Liver (tissue), 9 donors: ENCODE data around the gene MAP6. TPM values are rescaled to one million over a fixed set of nuclear protein-coding genes. Genes with fewer than 3 reads are reported as not detected.

Experiments
- DNase-seq: peaks from one replicate; pipeline ENCODE4 v3.0.0-alpha.2; 2017; ENCODE audit warnings: low spot score
- H3K27ac ChIP-seq, 2 donors: one replicate each; pipeline ENCODE4 v1.7.0; 2013; ENCODE audit warnings: inconsistent platforms in 2 of 2, low read length in 2 of 2, control low read depth in 1 of 2, low read depth in 1 of 2, mild to moderate bottlenecking in 1 of 2
- H3K27me3 ChIP-seq, 4 donors: one replicate each; pipeline versions ENCODE4 v1.6.1 to v1.7.0; 2013; ENCODE audit warnings: low read length in 3 of 4, inconsistent platforms in 1 of 4, mild to moderate bottlenecking in 1 of 4, moderate library complexity in 1 of 4; ENCODE audit not compliant: control insufficient read depth in 4 of 4, insufficient read depth in 4 of 4
- H3K36me3 ChIP-seq, 4 donors: one replicate each; pipeline versions ENCODE4 v1.6.1 to v1.7.0; 2013; ENCODE audit warnings: low read length in 3 of 4, mild to moderate bottlenecking in 3 of 4, low read depth in 1 of 4, moderate library complexity in 1 of 4; ENCODE audit not compliant: control insufficient read depth in 4 of 4, insufficient read depth in 3 of 4
- H3K4me1 ChIP-seq, 4 donors: one replicate each; pipeline versions ENCODE4 v1.6.1 to v1.7.0; 2013; ENCODE audit warnings: low read length in 3 of 4, mild to moderate bottlenecking in 3 of 4, moderate library complexity in 1 of 4; ENCODE audit not compliant: control insufficient read depth in 4 of 4, insufficient read depth in 4 of 4
- H3K4me3 ChIP-seq, 3 donors: one replicate each; pipeline versions ENCODE4 v1.6.1 to v1.7.0; 2013; ENCODE audit warnings: low read length in 3 of 3, control low read depth in 1 of 3, low read depth in 1 of 3, mild to moderate bottlenecking in 1 of 3
- H3K9ac ChIP-seq, 2 donors: one replicate each; pipeline ENCODE4 v1.7.0; 2013; ENCODE audit warnings: low read length in 2 of 2, mild to moderate bottlenecking in 2 of 2, moderate library complexity in 2 of 2, control low read depth in 1 of 2, low read depth in 1 of 2
- H3K9me3 ChIP-seq, 4 donors: one replicate each; pipeline versions ENCODE4 v1.6.1 to v1.7.0; 2013; ENCODE audit warnings: low read length in 3 of 4; ENCODE audit not compliant: control insufficient read depth in 4 of 4
- ATF3 ChIP-seq: IDR thresholded peaks from 2 replicates; pipeline ENCODE4 v1.6.1; 2016; ENCODE audit warnings: antibody characterized with exemption
- EGR1 ChIP-seq, 2 donors: IDR thresholded peaks; 2 replicates each; pipeline ENCODE4 v1.6.1; 2016 to 2018; ENCODE audit warnings: antibody characterized with exemption in 2 of 2, low read depth in 2 of 2
- FOXA1 ChIP-seq: IDR thresholded peaks from 2 replicates; pipeline ENCODE4 v1.6.1; 2016; ENCODE audit warnings: antibody characterized with exemption
- FOXA2 ChIP-seq: IDR thresholded peaks from 2 replicates; pipeline ENCODE4 v1.6.1; 2016; ENCODE audit warnings: antibody characterized with exemption
- GABPA ChIP-seq, 2 donors: IDR thresholded peaks in 1 of 2; conservative IDR thresholded peaks in 1 of 2; 2 replicates each; pipeline ENCODE4 v1.6.1; 2016; ENCODE audit warnings: antibody characterized with exemption in 2 of 2, mild to moderate bottlenecking in 1 of 2, moderate library complexity in 1 of 2
- HNF4A ChIP-seq, 2 donors: conservative IDR thresholded peaks; 2 replicates each; pipeline ENCODE4 v1.6.1; 2016; ENCODE audit warnings: antibody characterized with exemption in 2 of 2, mild to moderate bottlenecking in 2 of 2
- HNF4G ChIP-seq: IDR thresholded peaks from 2 replicates; pipeline ENCODE4 v1.6.1; 2016; ENCODE audit warnings: antibody characterized with exemption
- JUND ChIP-seq, 2 donors: IDR thresholded peaks; 2 replicates each; pipeline ENCODE4 v1.6.1; 2016; ENCODE audit warnings: antibody characterized with exemption in 2 of 2
- NR2F2 ChIP-seq: IDR thresholded peaks from 2 replicates; pipeline ENCODE4 v1.6.1; 2016; ENCODE audit warnings: antibody characterized with exemption
- RAD21 ChIP-seq, 2 donors: IDR thresholded peaks; 2 replicates each; pipeline ENCODE4 v1.6.1; 2016; ENCODE audit warnings: antibody characterized with exemption in 2 of 2, mild to moderate bottlenecking in 2 of 2
- REST ChIP-seq: IDR thresholded peaks from 2 replicates; pipeline ENCODE4 v1.6.1; 2016; ENCODE audit warnings: antibody characterized with exemption, mild to moderate bottlenecking
- RXRA ChIP-seq, 2 donors: IDR thresholded peaks; 2 replicates each; pipeline ENCODE4 v1.6.1; 2017 to 2018; ENCODE audit warnings: antibody characterized with exemption in 2 of 2, mild to moderate bottlenecking in 1 of 2
- SP1 ChIP-seq: IDR thresholded peaks from 2 replicates; pipeline ENCODE4 v1.6.1; 2018; ENCODE audit warnings: antibody characterized with exemption, mild to moderate bottlenecking
- TAF1 ChIP-seq: conservative IDR thresholded peaks from 2 replicates; pipeline ENCODE4 v1.6.1; 2016; ENCODE audit warnings: antibody characterized with exemption, mild to moderate bottlenecking
- YY1 ChIP-seq: IDR thresholded peaks from 2 replicates; pipeline ENCODE4 v1.6.1; 2016; ENCODE audit warnings: antibody characterized with exemption, mild to moderate bottlenecking
- ZBTB33 ChIP-seq: IDR thresholded peaks from 2 replicates; pipeline ENCODE4 v1.6.1; 2016; ENCODE audit warnings: antibody characterized with exemption
- WGBS: extraction: QIAGEN DNeasy Blood & Tissue Kit; methylation state at CpG from one replicate; pipeline ENCODE4 v1.1.7; 2013; 5-methylcytosine and 5-hydroxymethylcytosine counted together
- polyA plus RNA-seq, 2 donors: library from polyadenylated mRNA; stranded (reverse) in 1 of 2; unstranded in 1 of 2; fragments of 200-250 nt in 1 of 2; fragments of >200 nt in 1 of 2; fragmentation: Nextera tagmentation in 1 of 2; extraction: Ambion mirVana in 1 of 2; gene quantifications; one replicate each; pipeline versions ENCODE4 v1.2.1 to v1.2.3, GENCODE V29; 2013 to 2015
- total RNA-seq, 2 donors: library from RNA; depleted of rRNA; stranded (reverse); fragments of >200 nt; gene quantifications; one replicate each; pipeline ENCODE4 v1.2.3, GENCODE V29; 2014
- TF ChIP-seq, protein P1 (sequence below): IDR thresholded peaks from 2 replicates; pipeline ENCODE4 v1.6.1; 2016; ENCODE audit warnings: antibody characterized with exemption
- TF ChIP-seq, protein P2 (sequence below): fragments of 150-350 bp; IDR thresholded peaks from 2 replicates; pipeline ENCODE4 v1.5.1; 2017; ENCODE audit warnings: improper control_type of control experiment, low read depth, low read length; ENCODE audit not compliant: missing input control
- donor health status: healthy.
- donor health status: healthy.
- donor health status: healthy.
- donor health status: healthy.
- donor health status: healthy.

The MAP6 gene
- total and polyA plus RNA-seq, 4 donors, result 0.22 to 0.36 (median 0.24) TPM

DNA sequence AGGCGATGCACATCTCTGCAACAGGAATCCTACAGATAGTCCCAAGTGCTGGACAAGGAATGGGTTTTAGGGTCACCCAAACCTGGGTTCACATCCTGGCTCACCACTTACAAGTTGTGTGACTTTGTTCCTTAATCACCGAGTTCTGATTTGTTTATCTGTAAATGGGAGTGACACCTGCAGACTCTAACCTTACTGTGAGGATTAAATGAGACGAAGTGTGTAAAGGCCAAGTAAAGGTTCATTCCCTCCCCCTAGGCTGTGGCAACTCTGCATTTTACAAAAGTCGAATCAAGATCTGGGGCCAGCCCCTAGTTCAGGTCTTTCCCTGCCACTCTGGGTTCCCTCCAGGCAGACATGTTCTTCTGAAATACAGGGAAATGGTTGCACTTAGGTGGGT is 71.9 kb downstream of the MAP6 start:
- no peak overlapping the region for H3K27ac ChIP-seq

DNA sequence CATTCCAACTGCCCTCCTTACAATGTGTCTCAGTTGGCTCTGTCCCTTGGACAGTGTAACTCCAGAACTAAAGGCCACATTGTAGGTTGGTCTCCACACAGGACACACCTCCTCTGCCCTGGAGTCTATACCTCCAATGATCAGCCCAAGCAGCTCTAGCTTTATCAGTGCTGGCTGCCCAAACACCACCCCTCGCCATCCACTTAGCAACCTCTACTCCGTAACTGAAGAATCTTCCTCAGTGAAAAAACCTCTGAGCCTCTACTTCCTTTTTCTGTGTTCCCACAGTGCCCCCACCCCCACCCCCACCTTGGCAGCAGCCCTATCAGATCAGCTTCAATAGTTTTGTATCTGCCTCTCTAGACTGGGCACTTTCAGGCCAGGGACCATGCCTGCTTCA is 73.4 kb downstream of the MAP6 start:
- no peak overlapping the region for H3K27ac ChIP-seq

More for the DNA sequence above, 71.9 kb downstream of the MAP6 start:
- H3K4me3 ChIP-seq, result no peak overlapping the region
- no peak for DNase-seq
- no peaks in the 10 kb centered on the region for H3K9me3 ChIP-seq
- TF ChIP-seq NR2F2 (no peak), ATF3 (no peak), RXRA (IDR thresholded peaks at IDR 0.05) (no peak), FOXA1 (no peak)
- H3K27me3 ChIP-seq, result no peaks in the 10 kb centered on the region
- 81% methylated on average over 4 of the region's 4 CpGs for WGBS
- no peaks in the 10 kb centered on the region for H3K4me1 ChIP-seq
- no peaks in the 10 kb centered on the region for H3K36me3 ChIP-seq
- no peak overlapping the region for H3K9ac ChIP-seq

GRCh38 chr11:75594211-75594610 is 74.6 kb downstream of the MAP6 start:
- 93% methylated on average over 6 of the region's 6 CpGs for WGBS
- H3K36me3 ChIP-seq, result no peaks in the 10 kb centered on the region
- DNase-seq, result no peak
- H3K27ac ChIP-seq, result no peak overlapping the region
- no peak overlapping the region for H3K9ac ChIP-seq
- H3K27me3 ChIP-seq, result no peaks in the 10 kb centered on the region
- H3K9me3 ChIP-seq, result no peaks in the 10 kb centered on the region
- H3K4me3 ChIP-seq, result no peak overlapping the region
- H3K4me1 ChIP-seq, result no peaks in the 10 kb centered on the region
- TF ChIP-seq RXRA (IDR thresholded peaks at IDR 0.05) (no peak), YY1 (no peak), FOXA2 (no peak), EGR1 (IDR thresholded peaks at IDR 0.05; ENCODE audit: low read depth in 2 of 2) (no peak), JUND (IDR thresholded peaks at IDR 0.05) (no peak), HNF4G (no peak), FOXA1 (no peak), SP1 (no peak), NR2F2 (no peak), REST (no peak), GABPA (IDR thresholded peaks at IDR 0.05 in 1 of 2, conservative IDR thresholded peaks at IDR 0.05 in 1 of 2) (no peak), HNF4A (conservative IDR thresholded peaks at IDR 0.05) (no peak)
- TF ChIP-seq, protein P1, sequence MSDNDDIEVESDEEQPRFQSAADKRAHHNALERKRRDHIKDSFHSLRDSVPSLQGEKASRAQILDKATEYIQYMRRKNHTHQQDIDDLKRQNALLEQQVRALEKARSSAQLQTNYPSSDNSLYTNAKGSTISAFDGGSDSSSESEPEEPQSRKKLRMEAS, result no peak
- TF ChIP-seq, protein P2, sequence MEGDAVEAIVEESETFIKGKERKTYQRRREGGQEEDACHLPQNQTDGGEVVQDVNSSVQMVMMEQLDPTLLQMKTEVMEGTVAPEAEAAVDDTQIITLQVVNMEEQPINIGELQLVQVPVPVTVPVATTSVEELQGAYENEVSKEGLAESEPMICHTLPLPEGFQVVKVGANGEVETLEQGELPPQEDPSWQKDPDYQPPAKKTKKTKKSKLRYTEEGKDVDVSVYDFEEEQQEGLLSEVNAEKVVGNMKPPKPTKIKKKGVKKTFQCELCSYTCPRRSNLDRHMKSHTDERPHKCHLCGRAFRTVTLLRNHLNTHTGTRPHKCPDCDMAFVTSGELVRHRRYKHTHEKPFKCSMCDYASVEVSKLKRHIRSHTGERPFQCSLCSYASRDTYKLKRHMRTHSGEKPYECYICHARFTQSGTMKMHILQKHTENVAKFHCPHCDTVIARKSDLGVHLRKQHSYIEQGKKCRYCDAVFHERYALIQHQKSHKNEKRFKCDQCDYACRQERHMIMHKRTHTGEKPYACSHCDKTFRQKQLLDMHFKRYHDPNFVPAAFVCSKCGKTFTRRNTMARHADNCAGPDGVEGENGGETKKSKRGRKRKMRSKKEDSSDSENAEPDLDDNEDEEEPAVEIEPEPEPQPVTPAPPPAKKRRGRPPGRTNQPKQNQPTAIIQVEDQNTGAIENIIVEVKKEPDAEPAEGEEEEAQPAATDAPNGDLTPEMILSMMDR, result no peak

More for the DNA sequence above, 73.4 kb downstream of the MAP6 start:
- Histone ChIP-seq H3K36me3 (no peaks in the 10 kb centered on the region), H3K4me1 (no peaks in the 10 kb centered on the region), H3K27me3 (no peaks in the 10 kb centered on the region), H3K4me3 (no peak overlapping the region), H3K9me3 (no peaks in the 10 kb centered on the region), H3K9ac (no peak overlapping the region)
- TF ChIP-seq RAD21 (IDR thresholded peaks at IDR 0.05) (no peak), ZBTB33 (no peak), JUND (IDR thresholded peaks at IDR 0.05) (no peak), YY1 (no peak), EGR1 (IDR thresholded peaks at IDR 0.05; ENCODE audit: low read depth in 2 of 2) (no peak), TAF1 (no peak)
- no peak for DNase-seq
- WGBS, result 90% methylated on average over 2 of the region's 2 CpGs
